Epithelial cell of proximal tubule (primary cell): ENCODE data around the gene C11orf21. TPM values are rescaled to one million over a fixed set of nuclear protein-coding genes. Genes with fewer than 3 reads are reported as not detected.
A peak's percentile ranks its signal among the peaks of the same experiment; 100 is the strongest.

Experiments used
- DNase-seq: peaks from one replicate; pipeline ENCODE4 v3.0.0-alpha.2; 2011; ENCODE audit warnings: low read depth
- H3K4me3 ChIP-seq: 2 replicates; pipeline ENCODE4 v1.5.1; 2011; ENCODE audit warnings: low read depth, mild to moderate bottlenecking, low read length
- total RNA-seq: library from RNA; depleted of rRNA; stranded (reverse); fragments of >200 nt; gene quantifications from 2 replicates; pipeline ENCODE4 v1.2.3, GENCODE V29; 2015
- TF ChIP-seq, protein P1 (sequence below): conservative IDR thresholded peaks from 2 replicates; pipeline ENCODE4 v1.5.1; 2012; ENCODE audit warnings: low read depth, mild to moderate bottlenecking, low read length

C11orf21 gene
- total RNA-seq, 1 donor from 2014 or later: not detected

GRCh38 chr11:2269601-2270321 is 32.0 kb downstream of the C11orf21 start:
- no peak for DNase-seq
- H3K4me3 ChIP-seq: peak overlapping the region; percentile 31
- TF ChIP-seq, protein P1, sequence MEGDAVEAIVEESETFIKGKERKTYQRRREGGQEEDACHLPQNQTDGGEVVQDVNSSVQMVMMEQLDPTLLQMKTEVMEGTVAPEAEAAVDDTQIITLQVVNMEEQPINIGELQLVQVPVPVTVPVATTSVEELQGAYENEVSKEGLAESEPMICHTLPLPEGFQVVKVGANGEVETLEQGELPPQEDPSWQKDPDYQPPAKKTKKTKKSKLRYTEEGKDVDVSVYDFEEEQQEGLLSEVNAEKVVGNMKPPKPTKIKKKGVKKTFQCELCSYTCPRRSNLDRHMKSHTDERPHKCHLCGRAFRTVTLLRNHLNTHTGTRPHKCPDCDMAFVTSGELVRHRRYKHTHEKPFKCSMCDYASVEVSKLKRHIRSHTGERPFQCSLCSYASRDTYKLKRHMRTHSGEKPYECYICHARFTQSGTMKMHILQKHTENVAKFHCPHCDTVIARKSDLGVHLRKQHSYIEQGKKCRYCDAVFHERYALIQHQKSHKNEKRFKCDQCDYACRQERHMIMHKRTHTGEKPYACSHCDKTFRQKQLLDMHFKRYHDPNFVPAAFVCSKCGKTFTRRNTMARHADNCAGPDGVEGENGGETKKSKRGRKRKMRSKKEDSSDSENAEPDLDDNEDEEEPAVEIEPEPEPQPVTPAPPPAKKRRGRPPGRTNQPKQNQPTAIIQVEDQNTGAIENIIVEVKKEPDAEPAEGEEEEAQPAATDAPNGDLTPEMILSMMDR: no peak

DNA sequence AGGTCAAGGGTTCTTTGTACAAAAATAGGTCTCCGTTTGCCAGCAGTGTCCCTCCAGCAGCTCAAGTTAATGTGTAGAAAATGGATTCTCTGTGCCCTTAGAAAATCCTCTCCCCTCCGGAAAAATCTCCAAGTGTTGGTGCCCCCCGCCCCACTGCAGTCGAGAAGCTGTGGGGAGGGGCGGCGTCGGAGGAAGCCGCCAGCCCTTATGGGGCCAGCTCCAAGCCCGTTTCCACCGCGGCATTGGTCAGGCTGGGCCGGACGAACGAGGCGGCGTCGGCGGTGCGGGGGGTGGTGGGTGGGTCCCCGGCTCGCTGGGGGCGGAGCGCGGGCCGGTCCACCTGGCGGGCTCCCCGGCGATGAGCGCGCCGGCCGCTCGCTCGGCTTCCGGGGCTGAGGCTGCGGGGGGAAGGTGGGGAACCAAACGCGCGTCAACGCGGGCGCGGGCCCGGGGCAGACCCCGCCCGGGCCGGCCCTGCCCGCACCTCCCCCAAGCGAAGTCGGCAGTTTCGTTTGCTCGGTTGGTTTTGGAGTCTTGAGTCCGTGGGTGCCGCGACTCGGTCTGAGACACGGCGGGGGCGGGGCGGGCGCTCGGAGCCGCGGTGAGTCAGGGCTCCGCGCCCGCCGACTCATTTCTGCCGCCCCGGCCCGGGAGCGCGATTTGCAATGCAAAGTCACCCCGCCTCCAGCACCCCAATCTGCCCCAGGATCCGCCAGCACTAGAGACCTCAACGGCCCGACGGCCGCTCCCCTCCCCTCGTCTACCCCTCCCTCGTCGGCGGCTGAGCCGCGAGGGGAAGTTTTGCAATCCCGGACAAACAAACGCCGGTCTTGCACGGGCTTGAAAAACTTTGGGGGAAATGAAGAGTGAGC is 32.8 kb downstream of the C11orf21 start:
- H3K4me3 ChIP-seq: peak overlapping the region; percentile 31
- no peak for DNase-seq
- TF ChIP-seq, protein P1: no peak

- no peak overlapping the region for H3K4me3 ChIP-seq
- no peak for DNase-seq
- TF ChIP-seq, protein P1: no peak
Observed at GRCh38 chr11:2267851-2268728, 33.6 kb downstream of the C11orf21 start.

DNA sequence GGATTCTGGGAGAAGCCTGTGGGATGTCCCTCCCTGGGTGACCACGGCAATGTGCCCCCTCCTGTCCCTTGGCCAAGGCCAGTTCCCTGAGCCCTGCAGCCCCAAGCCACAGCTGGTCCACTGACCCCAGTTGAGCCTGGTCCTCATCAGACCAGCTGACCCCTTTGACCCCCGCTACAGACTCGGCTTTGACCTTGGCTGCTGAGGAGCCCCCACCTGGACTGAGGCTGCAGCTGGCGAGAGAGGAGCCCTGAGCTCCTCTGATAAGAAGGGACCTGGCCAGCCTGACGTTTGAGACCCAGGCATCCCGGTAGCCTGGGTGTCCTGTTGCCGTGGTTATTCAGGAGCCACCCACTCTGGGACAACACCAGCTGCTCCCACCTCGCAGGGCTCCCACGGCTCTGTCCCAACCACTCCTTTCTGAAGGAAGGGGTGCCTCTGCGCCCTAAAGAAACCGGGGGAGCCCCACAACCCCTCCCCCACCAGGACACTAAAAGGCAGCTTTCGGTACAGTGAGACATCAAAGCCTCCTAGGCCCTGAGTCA is 34.3 kb downstream of the C11orf21 start:
- H3K4me3 ChIP-seq: no peak overlapping the region
- TF ChIP-seq, protein P1: no peak
- no peak for DNase-seq

GRCh38 chr11:2266586-2267305 is 35.0 kb downstream of the C11orf21 start:
- no peak overlapping the region for H3K4me3 ChIP-seq
- TF ChIP-seq, protein P1: no peak
- DNase-seq: no peak

DNA sequence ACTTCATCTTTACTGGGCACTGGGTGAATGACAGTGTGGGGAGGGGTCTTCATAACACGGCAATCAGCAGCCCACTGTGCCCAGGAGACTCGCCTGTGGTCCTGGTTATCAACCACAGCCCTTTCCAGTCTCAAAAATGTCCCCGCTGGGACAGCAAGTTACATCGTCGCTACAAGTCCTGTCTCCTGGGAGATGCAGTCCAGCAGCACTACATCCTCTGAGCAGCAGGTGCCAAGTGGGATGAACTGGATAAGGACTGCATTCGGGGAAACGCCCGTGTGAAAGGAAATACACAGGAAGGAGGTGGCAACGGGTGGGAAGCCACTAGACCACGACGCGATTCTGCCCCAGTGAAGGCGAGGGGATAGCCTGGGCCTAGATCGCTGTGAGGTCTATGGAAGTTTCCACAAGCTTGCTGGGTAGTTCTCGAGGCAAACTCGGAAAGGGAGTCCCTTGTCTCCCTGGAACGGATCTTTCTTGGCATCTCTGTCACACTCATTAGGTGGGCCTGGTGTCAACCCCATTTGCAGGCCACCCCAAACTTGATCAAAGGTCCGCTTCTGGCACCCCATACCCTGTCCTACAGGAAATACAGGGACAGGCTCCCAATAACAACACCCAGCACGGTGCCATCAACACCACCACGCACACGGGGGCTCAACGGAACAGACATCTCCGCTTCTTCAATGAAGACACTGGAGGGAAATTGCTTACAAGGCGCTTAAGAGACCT is 35.7 kb downstream of the C11orf21 start:
- H3K4me3 ChIP-seq: no peak overlapping the region
- DNase-seq: no peak
- TF ChIP-seq, protein P1: no peak
